Stimulated activated CD8-positive, alpha-beta memory T cell treated with anti-CD3 and anti-CD28 coated beads, Interleukin-12 subunit alpha, Interleukin-12 subunit beta, amount 100 ng/mL, for 24 hours (primary cell): ENCODE results near the gene PRKAG2.

Source experiments
- DNase-seq: peaks from one replicate; pipeline ENCODE4 v3.0.0-alpha.2; 2020; ENCODE audit errors: extremely low read depth

The PRKAG2 gene

DNA sequence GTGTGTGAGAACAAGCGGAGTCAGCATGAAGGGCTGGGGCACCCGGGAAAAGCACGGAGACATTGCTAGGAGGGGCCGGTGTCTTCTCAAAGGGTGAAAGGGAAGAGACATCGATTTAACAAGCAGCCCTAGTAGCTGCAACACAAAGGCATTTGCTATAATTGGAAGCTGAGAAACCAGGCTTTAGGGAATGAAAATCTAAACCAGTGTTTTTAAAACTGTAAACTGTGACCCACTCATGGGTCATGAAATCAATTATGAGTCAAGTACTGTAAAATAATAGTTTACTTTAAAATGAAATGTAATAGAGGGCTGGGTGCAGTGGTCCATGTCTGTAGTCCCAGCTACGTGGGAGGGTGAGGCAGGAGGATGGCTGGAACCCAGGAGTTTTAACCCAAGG, 228.5 kb downstream of the PRKAG2 start:
- DNase-seq = no peak

DNA sequence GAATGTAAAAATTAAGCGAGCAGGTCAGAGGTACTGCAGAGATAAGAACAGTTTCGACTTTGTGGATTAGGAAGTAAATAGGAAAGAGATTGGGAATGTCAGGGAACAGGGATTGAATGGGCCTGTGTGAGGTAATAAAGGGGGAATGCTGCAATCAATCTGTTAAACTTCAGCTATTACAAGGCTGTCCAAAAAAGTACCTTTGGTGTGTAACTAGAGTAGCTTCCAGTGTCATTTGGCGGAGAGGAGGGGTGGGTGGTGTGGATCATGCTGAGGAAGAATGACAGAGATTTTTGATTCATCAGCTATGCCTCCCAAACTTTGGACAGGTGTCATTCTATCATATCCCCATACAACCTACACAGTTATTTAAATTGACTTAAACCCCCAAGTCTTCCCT, 229.0 kb downstream of the PRKAG2 start:
- DNase-seq = no peak

DNA sequence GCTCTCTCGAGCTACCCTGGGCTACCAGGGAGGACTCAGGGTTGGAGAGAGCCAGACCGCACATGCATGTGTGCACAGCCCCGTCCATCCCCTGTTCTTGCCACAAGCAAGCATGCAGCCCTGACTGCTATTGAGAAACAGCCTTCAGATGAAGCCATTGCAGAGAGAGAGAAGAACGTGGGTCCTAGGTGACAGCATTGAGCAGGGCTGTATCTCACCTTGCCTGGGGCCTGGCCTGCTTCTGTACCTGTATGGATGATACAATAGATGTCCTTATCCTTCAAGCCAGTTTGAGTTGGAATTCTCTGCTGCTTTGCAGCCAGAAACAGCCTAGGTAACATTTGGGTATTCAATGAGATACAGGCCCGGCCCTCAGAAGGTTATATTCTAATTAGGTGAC, 229.9 kb downstream of the PRKAG2 start:
- no peak for DNase-seq

DNA sequence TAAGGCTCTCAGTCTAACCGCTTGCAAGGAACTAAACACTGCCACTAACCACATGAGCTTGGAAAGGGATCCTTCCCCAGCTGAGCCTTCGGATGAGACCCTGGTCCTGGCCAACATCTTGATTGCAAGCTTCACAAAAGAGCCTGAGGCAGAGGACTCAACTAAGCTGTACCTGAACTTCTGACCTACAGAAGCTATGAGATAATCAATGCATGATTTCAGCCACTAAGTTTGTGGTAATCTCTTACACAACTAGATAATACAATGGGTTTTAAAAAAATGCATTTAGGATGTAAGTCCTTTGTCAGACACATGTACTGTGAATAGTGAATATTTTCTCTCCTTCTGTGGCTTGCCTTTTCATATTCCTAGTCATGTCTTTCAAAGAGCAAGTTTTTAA, 231.6 kb downstream of the PRKAG2 start:
- DNase-seq = no peak

DNA sequence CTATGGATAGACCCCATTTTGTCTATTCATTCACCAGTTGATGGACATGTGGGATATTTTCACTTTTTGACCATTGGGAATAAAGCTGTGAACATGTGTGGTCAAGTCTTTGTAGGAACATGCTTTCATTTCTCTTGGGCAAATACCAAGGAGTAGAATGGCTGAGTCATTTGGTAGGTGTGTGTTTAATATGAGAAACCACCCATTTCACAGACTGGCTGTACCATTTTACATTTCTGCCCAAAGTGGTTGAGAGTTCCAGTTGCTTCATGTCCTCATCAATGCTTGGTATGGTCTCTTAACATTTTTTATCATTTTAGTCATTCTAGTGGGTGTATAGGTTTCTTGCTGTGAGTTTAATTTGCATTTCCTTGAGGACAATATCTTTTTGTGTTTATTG, 232.4 kb downstream of the PRKAG2 start:
- no peak for DNase-seq

DNA sequence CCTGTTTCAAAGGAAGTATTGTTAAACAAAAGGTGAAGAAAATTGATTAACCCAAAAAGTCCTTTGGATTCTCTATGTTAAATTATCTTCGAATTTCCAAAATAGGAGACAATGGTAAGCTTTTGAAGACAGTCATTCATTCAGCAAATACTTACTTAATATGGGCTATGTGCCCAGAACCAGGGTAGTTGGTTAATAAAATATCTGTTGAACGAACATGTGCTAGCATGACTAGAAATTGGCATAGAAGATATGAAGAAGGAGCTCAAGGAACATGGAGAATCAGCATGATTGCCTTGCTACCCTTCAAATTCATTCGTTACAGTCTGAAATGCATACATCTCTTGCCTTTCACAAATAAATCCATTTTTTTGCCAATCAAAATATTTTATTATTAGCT, 234.2 kb downstream of the PRKAG2 start:
- no peak for DNase-seq

DNA sequence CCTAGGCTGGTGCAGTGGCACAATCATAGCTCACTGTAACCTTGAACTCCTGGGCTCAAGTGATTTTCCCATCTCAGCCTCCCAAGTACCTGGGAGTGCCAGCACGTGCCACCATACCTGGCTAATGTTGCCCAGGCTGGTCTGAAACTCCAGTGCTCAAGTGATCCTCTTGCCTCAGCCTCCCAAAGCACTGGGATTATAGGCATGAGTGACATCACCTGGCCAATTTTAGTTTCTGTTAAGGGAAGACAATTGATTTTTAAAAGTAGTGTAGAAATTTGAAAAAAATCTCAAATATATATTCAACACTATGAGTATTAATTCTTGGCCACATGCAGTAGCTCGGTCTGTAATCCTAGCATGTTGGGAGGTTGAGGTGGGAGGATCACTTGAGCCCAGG, 235.3 kb downstream of the PRKAG2 start:
- no peak for DNase-seq

DNA sequence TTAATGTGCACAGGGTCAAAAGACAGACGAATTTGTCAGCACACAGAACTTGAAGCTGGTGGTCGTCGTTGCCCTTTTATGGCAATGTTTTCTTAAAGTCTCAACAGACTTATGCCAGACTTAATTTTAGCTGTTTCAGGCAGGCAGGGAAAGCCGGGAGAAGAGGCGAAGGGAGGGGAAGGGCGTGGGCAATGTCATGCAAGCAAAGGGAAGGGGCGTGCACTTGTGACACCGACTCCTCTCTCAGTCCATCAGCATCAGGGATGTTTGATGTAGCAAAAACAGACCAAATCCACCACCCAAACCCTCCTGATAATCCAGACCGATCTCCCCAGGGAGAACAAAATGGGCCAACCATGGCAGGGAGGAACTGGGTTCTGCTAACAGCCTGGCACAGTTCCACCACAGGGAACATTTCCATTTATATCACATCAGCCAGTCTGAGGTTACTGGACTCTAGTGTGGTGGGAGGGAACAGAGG, 239.1 kb downstream of the PRKAG2 start:
- no peak for DNase-seq

DNA sequence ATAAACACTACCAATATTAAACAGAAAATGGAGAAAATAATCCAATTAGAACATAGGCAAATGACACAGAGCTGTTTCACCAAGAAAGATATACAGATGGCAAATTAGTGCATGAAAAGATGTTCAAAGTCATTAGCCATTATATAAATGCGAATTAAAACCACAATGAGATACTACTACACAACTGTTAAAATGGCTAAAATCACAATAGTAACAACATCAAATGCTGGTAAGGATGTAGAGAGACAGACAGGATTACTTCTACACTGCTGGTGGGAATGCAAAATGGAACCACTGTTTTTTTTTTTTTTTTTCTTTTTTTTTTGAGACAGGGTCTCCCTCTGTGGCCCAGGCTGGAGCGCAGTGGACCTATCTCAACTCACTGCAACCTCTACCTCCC, 242.3 kb downstream of the PRKAG2 start:
- no peak for DNase-seq

DNA sequence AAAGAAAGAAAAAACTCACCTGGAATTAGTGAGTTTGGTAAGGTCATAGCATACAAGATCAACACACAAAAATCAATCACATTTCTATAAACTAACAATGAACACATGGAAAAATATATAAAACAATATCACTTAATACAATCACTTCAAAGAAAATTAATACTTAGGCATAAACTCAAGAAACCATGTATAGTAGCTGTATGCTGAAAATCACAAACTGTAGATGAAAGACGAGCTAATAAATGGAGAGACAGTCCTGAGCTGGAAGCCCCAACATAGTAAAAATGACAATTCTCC, 243.5 kb downstream of the PRKAG2 start:
- DNase-seq = no peak

DNA sequence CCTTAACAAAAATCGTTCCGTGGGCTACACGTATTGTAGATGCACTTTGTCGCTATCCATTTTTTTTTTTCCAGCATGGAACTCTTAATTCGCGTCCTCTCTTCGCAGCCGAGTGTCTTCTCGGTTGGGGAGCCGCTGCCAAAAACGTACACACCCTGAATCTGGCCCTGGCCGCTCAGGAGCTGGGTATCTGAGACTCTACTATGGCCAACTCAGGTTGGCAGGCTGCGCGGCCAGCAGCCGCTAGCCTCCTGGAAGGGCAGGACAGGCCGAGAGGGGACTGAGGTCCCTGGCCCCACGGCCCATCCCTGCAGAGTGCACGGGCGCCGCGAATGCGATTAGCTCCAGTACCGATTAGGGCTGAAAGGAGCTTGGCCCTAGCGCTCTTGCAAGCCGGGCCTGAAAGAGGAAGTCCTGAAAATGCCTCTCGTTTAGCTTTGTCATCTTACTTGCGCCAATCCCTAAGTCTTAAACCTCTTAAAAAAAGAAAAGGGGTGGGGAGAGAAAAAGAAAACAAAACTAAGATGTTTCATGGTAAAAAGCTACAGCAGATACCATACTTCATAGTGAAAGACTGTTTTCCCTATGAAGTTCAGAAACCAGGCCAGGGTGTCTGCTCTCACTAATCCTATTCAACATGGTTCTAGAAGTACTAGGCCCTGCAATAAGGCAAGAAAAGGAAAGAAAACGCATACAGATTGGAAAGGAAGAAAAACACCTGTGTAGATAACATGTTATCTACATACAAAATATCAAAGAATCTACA, 244.0 kb downstream of the PRKAG2 start:
- peak; percentile 14 for DNase-seq

DNA sequence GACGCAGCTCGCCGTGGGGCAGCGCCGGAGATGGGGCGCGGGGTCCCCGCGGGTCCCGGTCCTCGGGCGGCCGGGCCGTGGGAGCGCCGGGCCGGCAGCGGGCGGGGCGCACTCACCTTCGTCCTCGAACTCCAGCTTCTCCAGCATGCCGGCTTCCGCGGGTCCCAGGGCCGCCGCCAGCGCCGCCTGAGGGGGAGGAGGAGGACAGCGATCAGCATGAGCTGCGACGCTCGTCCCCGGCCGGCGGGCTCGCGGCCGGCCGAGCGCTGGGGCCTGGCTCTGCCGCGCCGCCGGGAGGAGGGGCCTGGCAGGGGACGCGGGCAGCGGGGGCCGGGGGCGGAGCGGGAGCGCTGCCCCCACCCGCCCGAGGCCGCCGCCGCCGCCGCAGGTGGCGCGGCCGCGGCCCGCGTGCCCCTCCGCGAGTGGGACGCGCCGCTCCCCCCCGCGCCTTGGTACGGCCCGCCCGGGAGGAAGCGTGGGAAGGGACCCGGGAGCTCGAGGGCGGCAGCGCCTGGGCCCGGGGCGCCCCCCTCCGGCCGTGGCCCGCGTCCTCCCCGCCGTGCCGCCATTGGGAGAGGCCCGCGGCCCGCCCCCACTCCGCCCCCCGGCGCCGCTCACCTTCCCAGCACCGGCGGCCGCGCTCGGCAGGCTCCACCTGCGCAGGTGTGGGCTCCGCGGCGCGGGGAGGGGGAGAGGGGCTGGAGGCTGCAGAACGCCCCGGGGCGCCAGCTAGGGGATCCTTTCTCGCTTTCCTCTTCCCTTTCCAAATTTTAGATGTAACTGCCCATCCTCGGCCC, 244.8 kb downstream of the PRKAG2 start:
- peak; percentile 72 for DNase-seq

DNA sequence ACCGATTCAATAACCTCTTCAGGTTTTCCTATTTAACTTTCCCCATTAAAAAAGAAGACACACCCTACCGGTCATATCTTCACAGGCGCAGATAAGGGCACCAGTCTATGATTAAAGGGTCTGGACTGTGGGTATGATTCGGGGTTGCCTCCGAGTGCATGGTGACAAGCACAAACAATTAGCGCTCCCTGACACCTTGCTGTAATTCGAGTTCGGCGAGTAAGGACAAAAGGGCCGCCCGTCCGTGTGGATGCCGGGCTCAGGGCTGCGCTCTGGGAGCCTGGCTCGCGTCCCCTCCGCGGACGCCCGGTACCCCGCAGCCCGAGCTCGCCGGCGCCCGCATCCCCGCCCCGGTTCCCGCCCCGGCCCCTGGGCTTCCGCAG, 245.4 kb downstream of the PRKAG2 start:
- DNase-seq = no peak

DNA sequence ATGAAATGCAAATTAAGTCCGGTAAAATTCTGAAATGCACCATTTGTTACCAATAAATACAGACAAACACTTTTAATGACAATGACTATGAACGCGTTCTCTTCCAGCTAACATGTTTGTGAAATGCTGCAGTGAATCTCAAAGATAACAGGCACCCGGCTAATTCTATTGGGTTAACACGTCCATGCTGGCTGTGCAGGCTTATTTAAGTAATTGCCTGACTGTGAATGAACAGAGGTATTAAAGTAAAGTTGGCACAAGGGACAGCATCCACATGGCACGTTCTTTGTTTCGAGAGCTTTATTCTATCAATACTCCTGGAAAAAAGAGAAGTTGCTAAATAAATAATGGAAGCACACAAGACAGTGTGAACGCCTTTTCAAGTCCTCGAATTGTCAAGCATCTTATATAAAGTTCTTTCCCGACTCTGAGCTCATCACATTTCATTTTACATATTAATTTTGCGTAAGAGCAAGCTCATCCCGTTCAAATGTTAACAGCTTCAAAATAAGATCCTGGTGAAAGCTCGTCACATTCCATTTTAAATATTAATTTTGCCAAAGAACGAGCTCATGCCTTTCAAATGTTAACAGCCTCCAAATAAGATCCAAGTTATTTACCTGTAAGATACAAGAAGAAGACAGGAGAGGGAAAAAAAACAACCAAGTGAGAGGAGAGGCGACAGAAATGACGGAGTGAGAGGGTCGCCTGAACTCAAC, 245.9 kb downstream of the PRKAG2 start:
- no peak for DNase-seq

DNA sequence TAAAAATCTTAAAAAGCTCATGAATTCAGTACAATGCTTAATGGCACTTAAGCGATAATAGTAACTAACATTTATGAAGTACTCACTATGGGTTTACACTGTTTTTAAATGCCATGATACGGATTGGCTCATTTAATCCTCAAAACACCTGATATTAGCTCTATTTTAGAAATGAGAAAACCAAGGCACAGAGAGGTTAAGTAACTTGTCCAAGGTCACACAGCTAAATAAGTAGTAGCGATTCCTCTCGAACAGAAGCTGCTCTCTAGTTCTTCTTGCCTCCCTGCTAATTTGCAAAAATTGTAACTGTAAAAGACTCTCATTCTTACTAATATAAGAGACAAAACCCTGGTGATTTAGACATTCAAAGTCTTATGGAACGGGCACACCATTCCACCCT, 246.6 kb downstream of the PRKAG2 start:
- no peak for DNase-seq

DNA sequence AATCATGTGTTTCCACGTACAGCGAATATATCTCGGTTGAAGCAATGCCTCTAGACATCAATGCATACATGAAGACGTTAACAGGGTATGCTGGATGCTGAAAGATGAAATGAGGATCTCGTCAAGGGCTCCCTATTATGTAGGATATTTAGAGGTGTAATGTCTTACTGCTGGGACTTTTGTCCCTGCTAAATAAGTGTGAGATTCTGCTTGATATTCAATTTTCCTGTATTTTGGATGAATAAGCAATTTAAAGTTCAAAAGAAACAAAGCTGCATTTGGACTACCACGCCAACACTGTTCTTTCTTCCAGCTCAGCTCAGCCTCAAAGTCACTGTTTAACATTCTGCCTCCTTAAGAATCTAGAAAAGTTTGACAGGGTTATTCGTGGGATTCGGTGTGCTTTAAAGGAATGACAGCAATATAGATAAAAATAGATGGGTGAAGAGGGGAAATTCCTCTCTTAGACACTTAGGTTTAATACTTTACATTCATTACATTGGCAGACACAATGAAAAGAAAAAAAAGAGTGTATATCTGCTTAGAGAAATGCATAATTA, 247.1 kb downstream of the PRKAG2 start:
- DNase-seq = no peak

DNA sequence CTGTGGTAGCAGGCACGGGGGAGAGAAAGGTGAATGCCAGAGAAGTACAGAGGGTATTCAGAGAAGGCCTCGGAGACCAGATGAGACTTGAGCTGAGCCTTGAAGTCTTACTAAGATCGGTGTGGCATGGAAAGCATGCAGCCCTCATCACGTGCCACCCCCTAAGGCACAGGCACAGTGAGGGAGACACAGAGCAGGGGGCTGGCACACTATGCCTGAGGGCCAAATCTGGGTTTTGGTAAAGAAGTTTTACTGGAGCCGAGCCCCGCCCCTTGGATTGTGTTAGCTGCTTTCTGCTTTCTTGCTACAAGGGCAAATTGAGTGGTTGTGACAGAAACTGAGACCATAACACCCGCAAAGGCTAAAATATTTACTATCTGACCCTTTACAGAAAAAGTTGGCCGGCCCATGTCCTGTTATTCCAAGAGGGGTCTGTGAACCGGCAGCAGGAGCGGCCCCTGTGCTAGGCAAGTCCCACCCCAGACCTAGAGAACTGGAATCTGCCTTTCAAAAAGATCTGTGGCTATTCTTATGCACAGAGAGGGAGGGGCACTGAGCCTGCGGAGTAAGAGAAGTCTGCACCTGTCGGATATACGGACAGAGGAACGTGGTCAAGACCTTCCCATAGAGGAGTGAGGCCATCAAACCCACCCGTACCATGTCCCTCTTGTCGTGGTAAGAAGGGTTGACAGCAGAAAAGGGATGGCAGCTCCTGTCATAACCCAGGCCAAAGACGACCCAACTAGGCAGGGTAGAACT, 247.9 kb downstream of the PRKAG2 start:
- no peak for DNase-seq

DNA sequence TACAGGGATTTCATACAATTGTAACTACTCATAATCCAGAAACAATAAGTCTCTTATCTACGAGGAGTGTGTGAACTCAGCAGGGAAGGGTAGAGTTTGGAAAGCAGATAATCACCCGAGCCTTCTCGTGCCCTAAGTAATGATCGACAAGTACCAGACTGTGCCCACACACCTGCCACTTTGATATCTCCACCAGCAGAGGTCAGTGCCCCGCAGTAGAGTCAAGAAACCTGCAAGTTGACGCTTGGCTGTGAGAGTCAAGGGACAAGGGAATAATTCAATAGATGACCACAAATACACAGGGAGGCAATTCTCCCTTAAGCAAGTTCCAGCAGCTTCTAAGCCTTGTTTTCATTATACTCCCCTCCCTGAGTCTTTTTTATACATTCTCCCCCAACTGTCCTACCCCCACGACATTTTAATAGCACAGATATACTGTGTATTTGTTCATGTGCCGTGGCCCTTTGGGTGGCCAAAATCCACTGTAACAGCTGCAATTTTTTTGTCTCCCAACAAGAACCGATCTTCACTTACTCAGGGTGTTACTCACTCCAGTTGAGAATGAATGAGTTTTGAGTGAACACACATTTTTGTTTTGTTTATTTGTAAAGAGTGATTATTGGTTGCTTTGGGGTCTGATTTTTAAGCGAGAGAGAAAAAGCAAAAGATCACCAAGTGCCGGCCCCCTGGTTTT, 250.3 kb downstream of the PRKAG2 start:
- DNase-seq = no peak

DNA sequence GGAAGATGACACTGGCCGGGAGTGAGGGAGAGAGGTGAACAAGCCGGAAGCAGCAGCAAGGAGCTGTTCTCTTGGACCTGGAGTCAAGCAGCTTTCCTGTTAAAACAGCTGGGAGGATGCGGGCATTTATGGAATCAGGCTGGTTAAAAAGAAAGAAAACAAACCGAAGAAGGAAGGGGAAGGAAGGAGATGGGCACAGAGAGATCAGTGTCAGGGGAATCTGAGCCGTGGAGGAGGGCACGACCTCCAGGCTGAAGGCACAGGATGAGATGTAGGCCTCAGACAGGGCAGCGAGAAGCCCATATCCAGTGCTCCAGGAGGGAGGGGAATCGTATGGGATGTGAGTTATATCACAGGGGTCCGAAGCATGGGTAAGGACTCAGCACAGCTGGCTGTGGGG, 251.3 kb downstream of the PRKAG2 start:
- DNase-seq = no peak

DNA sequence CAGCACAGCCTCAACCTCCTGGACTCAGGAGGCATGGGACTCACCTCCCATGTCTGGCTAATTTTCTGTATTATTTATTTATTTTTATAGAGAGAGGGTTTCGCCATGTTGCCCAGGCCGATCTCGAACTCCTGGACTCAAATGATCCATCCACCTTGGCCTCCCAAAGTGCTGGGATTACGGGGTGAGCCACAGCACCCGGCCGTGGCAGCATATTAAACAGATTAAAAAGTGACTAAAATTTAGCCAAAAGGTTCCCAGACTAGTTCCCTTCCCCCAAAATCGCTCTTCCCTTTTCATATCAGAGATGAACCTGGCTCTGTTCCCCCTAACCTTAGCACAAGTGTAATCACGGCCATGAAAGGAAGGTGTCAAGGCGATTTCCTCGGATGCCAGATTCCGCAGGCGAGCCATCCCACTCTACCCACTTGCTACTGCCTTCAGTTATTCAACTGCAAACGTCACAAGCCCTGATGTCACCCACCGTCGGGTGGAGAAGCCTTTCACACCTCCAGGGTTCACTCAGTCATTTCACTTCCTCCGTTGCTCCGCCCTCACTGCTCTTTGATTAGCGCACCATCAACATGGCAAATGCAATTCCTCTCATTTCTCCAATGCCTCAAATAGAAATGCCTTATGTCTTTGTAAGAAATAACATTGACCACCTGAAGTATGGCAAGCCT, 252.5 kb downstream of the PRKAG2 start:
- no peak for DNase-seq

DNA sequence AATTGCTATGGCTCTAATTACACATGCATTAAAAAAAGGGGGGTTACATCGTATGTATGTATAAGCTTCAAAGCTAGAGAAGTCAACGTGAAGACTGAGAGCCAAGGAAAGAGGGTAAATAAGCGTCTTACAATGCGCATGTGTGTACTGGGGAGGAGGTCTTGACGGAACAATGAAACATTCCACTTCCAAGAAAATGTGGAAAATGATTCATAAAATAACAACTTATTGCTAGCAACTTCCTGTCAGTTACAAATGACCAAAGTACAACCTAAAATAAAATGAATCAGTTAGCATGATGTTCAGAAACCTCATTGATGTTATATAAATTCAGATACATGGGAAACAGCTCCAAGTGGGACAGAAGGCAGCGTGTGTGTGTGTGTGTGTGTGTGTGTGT, 253.1 kb downstream of the PRKAG2 start:
- DNase-seq = no peak
